Neural cell (in vitro differentiated cells): Measurements from ENCODE around the gene ELOVL2.

Experiments
- EP300 ChIP-seq: fragments of 450-650 bp; conservative IDR thresholded peaks from 2 replicates; pipeline ENCODE4 v1.6.1; 2014; ENCODE audit warnings: antibody characterized with exemption, mild to moderate bottlenecking, moderate library complexity; ENCODE audit not compliant: poor library complexity, severe bottlenecking
- EZH2 ChIP-seq: fragments of 200-600, 300-800 bp; shearing (Covaris generic), sonication (generic); IDR thresholded peaks from 2 replicates; pipeline ENCODE4 v1.6.1; 2014; ENCODE audit warnings: antibody characterized with exemption, low read length, borderline replicate concordance, mild to moderate bottlenecking; ENCODE audit not compliant: insufficient read depth, poor library complexity, severe bottlenecking
- MXI1 ChIP-seq: fragments of 450-650 bp; conservative IDR thresholded peaks from 2 replicates; pipeline ENCODE4 v1.6.1; 2014; ENCODE audit warnings: antibody characterized with exemption, mild to moderate bottlenecking; ENCODE audit not compliant: poor library complexity, severe bottlenecking
- POLR2AphosphoS5 ChIP-seq: IDR thresholded peaks from 2 replicates; pipeline ENCODE4 v1.6.1; 2012
- SMC3 ChIP-seq: fragments of 450-650 bp; conservative IDR thresholded peaks from 2 replicates; pipeline ENCODE4 v1.6.1; 2014; ENCODE audit warnings: antibody characterized with exemption, mild to moderate bottlenecking, moderate library complexity; ENCODE audit not compliant: poor library complexity
- TAF1 ChIP-seq: IDR thresholded peaks from 2 replicates; pipeline ENCODE4 v1.6.1; 2012; ENCODE audit warnings: low read depth
- TF ChIP-seq, protein P1 (sequence below): fragments of 450-650 bp; IDR thresholded peaks from 2 replicates; pipeline ENCODE4 v1.5.1; 2014; ENCODE audit warnings: antibody characterized with exemption, mild to moderate bottlenecking, moderate library complexity; ENCODE audit not compliant: poor library complexity, severe bottlenecking
- TF ChIP-seq, protein P2 (sequence below): IDR thresholded peaks from 2 replicates; pipeline ENCODE4 v1.6.1; 2012; ENCODE audit warnings: borderline replicate concordance

DNA sequence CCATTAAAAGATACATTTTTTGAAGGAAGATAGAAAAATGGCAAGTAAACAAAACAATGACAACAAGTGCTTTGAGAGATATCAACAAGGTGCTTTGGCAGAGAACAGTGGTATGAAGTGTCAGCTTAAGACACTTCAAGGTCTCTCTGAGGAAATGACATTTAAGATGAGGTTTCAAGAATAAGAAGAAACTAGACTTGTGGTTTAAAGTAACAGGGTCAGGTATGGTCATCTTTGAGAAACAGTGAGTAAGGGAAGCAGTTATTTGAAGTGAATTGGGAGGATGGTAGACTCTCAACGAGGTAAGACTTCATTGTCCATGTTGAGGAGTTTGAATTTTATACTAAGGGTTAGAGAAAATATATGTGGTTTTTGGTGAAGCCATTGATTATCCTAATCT, 79.4 kb downstream of the ELOVL2 start:
- TF ChIP-seq, protein P1, sequence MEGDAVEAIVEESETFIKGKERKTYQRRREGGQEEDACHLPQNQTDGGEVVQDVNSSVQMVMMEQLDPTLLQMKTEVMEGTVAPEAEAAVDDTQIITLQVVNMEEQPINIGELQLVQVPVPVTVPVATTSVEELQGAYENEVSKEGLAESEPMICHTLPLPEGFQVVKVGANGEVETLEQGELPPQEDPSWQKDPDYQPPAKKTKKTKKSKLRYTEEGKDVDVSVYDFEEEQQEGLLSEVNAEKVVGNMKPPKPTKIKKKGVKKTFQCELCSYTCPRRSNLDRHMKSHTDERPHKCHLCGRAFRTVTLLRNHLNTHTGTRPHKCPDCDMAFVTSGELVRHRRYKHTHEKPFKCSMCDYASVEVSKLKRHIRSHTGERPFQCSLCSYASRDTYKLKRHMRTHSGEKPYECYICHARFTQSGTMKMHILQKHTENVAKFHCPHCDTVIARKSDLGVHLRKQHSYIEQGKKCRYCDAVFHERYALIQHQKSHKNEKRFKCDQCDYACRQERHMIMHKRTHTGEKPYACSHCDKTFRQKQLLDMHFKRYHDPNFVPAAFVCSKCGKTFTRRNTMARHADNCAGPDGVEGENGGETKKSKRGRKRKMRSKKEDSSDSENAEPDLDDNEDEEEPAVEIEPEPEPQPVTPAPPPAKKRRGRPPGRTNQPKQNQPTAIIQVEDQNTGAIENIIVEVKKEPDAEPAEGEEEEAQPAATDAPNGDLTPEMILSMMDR: no peak
- TF ChIP-seq EP300: no peak
- no peak for TF ChIP-seq EZH2
- no peak for TF ChIP-seq POLR2AphosphoS5
- no peak for TF ChIP-seq MXI1
- no peak for TF ChIP-seq TAF1
- TF ChIP-seq, protein P2, sequence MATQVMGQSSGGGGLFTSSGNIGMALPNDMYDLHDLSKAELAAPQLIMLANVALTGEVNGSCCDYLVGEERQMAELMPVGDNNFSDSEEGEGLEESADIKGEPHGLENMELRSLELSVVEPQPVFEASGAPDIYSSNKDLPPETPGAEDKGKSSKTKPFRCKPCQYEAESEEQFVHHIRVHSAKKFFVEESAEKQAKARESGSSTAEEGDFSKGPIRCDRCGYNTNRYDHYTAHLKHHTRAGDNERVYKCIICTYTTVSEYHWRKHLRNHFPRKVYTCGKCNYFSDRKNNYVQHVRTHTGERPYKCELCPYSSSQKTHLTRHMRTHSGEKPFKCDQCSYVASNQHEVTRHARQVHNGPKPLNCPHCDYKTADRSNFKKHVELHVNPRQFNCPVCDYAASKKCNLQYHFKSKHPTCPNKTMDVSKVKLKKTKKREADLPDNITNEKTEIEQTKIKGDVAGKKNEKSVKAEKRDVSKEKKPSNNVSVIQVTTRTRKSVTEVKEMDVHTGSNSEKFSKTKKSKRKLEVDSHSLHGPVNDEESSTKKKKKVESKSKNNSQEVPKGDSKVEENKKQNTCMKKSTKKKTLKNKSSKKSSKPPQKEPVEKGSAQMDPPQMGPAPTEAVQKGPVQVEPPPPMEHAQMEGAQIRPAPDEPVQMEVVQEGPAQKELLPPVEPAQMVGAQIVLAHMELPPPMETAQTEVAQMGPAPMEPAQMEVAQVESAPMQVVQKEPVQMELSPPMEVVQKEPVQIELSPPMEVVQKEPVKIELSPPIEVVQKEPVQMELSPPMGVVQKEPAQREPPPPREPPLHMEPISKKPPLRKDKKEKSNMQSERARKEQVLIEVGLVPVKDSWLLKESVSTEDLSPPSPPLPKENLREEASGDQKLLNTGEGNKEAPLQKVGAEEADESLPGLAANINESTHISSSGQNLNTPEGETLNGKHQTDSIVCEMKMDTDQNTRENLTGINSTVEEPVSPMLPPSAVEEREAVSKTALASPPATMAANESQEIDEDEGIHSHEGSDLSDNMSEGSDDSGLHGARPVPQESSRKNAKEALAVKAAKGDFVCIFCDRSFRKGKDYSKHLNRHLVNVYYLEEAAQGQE: no peak
- no peak for TF ChIP-seq SMC3
